ENCODE results near the gene HMCES.
"Not testable (repeated sequence)": the region's sequence is repeated elsewhere in the genome, so short reads cannot be mapped to it uniquely, and the experiment has no call there.

Gene HMCES

GRCh38 chr3:129320825-129321487 is 42.3 kb downstream of the HMCES start:
- DNase-seq (ENCODE audit: low read depth) = no peak

DNA sequence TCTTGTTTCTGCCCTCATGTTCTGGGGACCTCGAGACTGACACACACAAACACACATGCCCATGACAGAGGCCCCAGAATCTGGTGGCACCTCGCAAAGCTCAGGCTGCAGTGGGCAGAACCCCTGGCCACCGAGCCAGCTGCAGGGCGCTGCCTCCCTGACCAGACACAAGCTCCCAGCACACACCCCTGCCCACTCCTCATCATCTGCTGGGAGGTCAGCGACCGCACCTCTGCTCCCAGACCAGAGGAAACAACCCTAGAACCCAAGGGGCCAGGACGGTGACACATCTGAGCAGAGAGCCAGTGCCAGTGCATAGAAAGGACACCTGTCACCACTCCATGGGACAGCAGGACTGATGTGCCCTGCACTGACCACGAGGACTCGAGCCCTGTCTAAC is 43.2 kb downstream of the HMCES start:
- DNase-seq (ENCODE audit: low read depth) = no peak

DNA sequence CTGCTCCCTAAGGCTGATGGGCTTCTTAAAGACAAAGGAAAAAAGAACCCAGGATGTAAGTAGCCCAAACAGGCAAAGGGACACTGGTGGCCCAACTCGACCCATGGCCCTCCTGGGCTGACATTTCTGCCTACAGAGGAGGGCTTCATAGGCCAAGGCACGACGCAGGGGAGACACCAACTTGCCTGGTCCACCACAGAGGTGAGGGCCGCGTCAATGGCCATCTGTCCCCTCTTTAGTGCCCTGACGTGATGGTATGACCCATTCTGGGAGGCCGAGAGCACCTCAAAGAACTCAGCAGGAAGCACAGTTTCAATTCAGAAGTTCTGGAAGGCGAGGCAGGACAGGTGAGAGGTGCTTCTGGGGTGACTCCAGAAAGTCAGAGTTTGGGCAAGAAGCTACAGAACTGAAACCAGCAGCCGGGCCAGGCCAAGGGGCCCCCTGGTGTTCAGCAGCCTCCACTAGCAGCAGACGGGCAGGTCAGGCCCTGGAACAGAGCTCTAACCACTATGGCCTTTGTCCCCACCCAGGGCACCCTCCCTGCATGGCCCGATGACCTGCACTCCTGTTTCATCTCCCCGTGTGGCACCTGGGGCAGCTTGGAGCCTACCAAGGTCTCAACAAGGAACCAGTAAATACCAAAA is 45.1 kb downstream of the HMCES start:
- no peak for DNase-seq (ENCODE audit: low read depth)

DNA sequence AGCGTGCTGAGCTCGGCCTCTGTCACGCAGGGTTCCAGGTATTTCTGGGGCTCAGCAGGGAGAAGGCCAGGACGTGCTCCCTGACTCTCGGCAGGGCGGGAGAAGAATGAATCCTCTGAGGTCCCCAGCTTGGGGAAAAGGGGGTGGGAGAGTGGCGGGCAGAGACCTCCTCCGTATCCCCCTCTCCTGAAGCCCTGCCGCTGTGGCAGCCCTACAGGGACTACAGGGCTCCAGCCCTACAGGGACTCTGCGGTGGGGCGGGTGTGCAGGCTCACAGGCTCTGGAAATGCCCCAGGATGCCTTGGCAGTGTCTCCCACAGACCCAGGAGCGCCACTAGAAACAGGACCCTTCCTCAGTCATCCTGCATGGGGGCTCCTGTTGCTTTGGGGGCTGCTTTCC is 46.2 kb downstream of the HMCES start:
- DNase-seq (ENCODE audit: low read depth) = no peak

- DNase-seq (ENCODE audit: low read depth) = no peak
Measured at GRCh38 chr3:129325383-129325782, 46.7 kb downstream of the HMCES start.

DNA sequence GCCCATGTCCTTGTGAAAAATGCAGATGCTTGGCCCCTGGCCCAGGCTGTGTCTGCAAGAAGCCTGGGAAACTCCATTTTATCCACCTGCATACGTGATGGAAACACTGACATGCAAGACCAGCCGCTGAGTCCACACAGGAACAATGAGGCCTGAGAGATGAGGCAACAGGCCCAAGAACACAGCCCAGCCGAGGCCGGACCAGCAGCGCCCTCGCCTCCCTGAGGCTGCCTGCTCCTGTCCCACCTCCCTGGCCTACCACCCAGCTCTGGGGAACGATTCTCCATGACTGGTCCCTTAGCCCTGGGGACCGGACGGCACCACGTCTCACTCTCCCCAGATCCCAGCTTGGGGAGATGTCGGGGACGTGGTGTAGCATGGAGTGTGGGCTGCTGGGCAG is 47.5 kb downstream of the HMCES start:
- DNase-seq (ENCODE audit: low read depth) = no peak

DNA sequence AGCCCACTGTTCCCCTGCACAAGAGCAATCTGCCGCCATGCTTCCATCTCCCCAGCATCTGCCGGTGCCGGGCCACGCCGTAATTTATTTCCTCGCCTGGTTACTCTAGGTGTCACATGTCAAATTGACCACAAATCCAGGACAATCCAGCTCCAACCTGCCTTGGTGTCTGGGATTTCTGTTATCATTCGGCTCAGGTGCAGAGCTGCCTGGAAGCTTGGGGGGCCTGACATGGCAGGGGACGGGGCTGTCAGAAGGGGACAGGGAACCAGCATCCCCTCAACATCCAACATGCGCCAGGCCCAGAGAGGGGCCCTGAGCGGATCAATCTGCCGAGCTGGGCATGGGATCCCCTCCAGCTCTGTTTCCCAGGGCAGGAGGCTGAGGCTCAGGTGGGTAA is 47.9 kb downstream of the HMCES start:
- no peak for DNase-seq (ENCODE audit: low read depth)

DNA sequence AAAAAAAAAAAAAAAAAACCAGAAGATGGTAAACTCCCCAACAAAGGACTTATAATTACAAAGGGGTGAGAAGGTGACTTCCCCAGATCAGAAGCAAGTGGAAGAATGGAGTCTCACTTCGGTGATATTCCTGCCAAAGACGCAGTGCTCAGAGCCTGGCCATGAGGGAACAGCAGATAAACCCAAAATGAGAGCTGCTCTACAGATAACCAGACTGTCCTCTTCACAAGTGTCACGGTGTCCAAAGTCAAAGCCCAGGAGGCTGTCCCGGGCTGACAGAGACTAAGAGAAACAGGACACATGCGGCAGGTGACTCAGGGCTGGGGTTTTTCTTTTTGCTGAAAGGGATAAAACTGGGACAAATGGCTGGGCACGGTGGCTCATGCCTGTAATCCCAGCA is 48.8 kb downstream of the HMCES start:
- no peak for DNase-seq (ENCODE audit: low read depth)

DNA sequence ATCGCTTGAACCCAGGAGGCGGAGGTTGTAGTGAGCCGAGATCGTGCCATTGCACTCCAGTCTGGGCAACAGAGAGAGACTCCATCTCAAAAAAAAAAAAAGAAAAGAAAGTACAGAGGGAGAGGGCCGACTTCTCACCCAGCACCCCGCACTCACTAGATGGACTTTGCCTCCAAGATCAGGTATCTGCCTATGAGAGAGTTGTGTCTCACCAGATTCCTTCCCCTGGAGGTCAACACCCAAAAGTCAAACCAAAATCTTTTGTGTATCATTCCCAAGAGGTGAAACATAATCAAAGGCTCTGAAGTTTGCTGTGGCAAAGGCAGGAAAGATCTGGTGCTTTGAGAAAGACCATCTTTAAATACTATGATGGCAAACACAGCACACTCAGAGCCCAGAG is 51.2 kb downstream of the HMCES start:
- no peak for DNase-seq (ENCODE audit: low read depth)

- no peak for DNase-seq (ENCODE audit: low read depth)
Measured at GRCh38 chr3:129330409-129330808, 51.7 kb downstream of the HMCES start.

DNA sequence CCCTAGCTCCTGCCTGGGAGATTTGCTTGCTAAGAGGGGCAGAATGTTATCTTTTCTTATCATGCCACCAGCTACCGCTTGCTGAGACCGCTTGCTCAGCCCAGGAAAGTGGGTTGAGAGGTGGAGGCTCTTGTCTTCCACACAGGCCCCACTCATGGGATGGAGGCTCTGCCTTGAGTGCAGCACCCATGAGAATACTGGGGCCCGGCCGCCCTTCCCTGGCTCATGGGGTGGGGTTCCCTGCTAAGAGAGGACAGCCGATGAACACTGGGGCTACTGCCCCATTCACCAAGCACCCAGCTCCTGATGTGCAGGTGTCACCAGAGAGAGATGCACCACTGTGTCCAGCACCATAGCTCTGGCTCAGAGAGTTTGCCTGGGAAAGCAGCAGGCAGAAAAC is 55.2 kb downstream of the HMCES start:
- no peak for DNase-seq (ENCODE audit: low read depth)

GRCh38 chr3:129336093-129336706 is 57.5 kb downstream of the HMCES start:
- DNase-seq (ENCODE audit: low read depth) = no peak

DNA sequence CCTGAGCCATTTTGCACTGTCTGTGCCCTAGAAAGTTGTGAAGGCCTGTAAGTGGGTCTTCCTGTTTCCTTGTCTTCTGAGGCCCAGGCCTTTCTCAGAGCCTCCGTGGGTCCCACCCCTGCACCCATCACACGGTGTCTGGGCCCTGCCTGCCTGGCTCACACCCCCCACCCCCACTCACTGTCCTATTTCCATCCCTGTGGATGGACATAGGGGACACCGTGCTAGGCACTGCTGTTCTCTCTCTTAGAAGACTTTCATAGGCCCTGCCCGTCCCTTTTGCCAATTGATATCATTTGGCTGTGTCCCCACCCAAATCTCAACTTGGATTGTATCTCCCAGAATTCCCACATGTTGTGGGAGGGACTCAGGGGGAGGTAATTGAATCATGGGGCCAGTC is 59.0 kb downstream of the HMCES start:
- not testable (repeated sequence) for DNase-seq (ENCODE audit: low read depth)

DNA sequence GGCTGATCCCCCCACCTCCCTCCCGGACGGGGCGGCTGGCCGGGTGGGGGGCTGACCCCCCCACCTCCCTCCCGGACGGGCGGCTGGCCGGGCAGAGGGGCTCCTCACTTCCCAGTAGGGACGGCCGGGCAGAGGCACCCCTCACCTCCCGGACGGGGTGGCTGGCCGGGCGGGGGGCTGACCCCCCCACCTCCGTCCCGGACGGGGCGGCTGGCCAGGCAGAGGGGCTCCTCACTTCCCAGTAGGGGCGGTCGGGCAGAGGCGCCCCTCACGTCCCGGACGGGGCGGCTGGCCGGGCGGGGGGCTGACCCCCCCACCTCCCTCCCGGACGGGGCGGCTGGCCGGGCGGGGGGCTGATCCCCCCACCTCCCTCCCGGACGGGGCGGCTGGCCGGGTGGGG is 60.5 kb downstream of the HMCES start:
- not testable (repeated sequence) for DNase-seq (ENCODE audit: low read depth)

DNA sequence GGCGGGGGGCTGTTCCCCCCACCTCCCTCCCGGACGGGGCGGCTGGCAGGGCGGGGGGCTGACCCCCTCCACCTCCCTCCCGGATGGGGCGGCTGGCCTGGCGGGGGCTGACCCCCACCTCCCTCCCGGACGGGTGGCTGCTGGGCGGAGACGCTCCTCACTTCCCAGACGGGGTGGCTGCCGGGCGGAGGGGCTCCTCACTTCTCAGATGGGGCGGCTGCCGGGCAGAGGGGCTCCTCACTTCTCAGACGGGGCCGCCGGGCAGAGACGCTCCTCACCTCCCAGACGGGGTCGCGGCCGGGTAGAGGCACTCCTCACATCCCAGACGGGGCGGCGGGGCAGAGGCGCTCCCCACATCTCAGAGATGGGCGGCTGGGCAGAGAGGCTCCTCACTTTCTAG is 61.2 kb downstream of the HMCES start:
- not testable (repeated sequence) for DNase-seq (ENCODE audit: low read depth)

- no peak for DNase-seq (ENCODE audit: low read depth)
Measured at GRCh38 chr3:129341331-129342141, 62.9 kb downstream of the HMCES start.

DNA sequence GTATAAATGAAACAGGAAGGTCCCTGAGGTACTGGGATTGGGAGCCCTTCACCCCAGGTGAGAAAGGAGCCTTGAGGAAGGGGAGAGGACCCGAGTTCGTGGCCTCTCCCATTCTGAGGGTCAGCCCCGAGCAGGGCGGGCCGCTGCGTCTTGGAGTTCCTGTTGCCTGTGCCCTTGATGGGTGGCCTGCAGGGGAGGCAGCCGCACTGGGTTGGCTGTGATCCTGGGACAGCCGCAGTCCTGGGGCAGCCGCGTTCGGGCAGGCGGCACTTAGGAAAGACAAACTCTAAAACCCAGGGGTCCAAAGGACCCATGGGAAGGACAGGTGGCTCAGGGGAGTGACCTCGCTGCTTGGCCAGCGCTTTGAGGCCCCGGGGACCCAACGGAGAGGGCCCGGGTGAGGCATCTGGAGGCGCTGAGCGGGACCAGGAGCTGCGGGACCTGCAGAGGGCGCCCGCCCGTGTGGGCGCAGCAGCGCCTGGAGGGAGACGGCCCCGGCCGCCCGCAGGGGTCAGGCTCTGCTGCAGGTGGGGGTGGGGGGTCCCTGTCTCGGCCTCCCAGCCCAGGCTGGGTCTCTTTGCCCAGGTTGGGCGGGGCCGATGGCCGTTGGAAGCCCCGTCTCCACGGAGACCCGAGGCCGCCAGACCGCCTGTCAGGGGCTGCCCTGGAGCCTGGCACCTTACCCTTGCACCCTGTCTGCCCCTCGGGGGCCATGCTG is 65.1 kb downstream of the HMCES start:
- no peak for DNase-seq (ENCODE audit: low read depth)

DNA sequence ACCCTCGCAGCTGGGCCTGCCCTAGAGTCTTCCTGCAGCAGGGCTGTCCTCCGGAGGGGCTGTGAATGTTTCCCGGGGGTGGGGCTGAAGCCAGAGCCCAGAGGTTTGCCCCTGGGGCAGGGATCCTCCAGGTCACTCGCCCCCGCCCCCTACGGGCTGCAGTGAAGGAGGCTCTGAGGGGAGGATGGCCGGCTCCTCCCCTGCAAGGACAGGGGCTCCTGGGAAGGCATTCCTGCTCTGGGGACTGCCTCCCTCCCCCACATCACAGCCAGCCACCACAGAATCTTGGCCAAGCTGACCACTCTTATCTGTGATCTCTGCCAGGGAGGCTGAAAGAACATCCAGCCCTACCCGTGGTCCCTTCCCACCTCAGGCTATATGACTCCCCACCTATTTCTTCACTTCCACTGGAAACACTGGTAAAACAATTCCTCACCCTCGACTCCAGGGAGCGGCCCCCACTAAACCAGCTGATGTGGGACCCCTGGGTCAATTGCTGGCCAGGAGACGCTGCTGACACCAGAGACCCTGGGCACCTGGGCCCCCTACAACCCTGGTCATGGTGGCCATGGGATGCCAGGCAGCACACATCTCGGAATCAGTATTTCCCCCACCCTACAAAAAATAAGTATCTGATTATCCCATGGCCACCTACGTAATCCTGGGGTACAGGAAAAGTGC is 66.0 kb downstream of the HMCES start:
- no peak for DNase-seq (ENCODE audit: low read depth)

DNA sequence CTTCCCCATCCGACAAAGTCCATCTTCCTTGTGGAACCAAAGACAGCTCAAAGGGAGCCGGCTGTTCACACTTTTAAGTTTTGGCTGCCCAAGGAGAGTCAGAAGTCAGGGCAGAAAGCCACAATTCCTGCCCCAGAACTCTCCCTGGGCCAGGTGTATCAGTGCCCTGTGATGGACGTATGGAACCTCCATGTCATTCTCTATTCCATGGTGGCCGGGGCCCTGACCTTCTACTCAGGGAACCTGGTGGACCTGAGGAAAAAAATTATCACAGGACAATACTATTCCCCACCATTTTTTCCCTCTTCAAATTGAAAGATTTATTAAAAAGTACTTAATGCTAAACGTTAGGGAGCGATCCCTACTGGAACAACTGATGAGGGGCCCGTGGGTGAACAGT is 66.6 kb downstream of the HMCES start:
- DNase-seq (ENCODE audit: low read depth) = no peak

- no peak for DNase-seq (ENCODE audit: low read depth)
Measured at GRCh38 chr3:129345971-129346370, 67.3 kb downstream of the HMCES start.

DNA sequence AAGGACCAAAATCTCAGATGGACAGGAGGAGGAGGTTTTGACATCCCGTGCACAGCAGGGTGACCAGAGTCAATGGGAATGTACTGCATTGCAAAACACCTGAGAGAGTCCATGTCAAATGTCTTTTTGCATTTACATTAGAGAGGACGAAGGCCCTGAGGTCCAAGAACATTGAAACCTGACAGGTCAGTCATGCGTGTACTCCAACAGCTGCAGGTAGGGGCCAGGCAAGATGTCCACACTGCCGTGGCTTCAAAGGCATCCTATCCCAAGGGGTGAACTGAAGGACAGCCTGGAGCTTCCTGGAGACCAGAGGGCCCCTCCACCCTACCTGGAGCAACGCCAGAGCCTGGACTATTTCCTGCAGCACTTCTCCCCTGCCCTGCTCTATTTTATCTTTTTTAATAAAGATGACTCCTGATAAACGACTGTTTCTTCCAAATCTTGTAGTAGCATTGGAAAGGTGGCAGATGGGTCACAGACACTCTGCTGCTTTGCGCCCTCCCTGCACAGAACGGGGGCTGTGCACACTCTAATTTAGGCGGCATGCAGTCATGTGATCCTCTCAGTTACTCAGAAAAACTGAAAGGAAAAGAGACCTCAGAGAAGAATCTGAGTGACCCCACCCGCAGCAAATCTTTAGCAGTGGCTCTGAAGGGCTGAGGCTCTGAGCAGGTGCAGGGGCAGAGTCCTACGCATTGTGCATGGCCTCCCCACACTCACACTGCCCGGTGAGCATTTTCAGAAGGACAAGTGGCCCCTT is 68.2 kb downstream of the HMCES start:
- no peak for DNase-seq (ENCODE audit: low read depth)
